Measurements from ENCODE around the gene MYEOV.

The MYEOV gene

DNA sequence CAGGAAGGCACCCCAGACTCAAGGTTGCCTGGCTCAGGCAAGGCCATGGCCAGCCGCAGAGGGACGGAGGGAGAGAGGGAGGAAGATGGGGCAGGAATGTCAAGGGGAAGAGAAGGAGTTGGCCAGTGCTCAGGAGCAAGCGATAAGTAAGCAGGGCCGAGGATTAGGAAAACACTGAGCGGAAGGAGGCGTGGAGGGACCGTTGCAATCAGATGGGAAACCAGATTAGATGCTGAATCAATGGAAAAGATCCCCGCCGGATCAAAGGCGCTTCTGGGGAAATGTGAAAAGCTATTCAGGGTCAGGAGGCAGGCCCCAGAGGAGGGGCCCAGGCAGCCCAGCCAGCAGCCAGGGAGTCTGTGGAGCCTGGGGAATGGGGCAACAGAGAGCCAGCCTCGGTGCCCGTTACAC is 26.6 kb upstream of the MYEOV start:
- no peak for DNase-seq

GRCh38 chr11:69268911-69269310 is 25.0 kb upstream of the MYEOV start:
- no peak for DNase-seq

DNA sequence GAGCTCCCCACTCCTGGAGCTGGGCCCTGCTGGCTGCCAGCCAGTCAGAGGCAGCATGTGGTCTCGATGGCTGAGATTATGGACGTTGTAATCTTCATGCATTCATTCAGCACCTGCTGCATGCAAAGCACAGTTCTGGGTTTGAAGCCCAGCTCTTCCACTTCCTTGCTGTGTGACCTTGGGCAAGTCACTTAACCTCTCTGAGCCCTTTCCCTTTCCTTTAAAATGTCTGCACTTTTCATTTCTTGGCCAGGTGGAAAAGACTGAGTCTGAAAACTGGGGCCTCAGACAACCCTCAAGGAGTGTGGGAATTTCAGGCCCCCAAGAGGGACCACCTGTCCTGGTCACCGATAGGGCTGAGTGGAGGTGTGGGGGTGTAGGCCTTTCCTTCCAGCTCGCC is 24.6 kb upstream of the MYEOV start:
- DNase-seq = no peak

DNA sequence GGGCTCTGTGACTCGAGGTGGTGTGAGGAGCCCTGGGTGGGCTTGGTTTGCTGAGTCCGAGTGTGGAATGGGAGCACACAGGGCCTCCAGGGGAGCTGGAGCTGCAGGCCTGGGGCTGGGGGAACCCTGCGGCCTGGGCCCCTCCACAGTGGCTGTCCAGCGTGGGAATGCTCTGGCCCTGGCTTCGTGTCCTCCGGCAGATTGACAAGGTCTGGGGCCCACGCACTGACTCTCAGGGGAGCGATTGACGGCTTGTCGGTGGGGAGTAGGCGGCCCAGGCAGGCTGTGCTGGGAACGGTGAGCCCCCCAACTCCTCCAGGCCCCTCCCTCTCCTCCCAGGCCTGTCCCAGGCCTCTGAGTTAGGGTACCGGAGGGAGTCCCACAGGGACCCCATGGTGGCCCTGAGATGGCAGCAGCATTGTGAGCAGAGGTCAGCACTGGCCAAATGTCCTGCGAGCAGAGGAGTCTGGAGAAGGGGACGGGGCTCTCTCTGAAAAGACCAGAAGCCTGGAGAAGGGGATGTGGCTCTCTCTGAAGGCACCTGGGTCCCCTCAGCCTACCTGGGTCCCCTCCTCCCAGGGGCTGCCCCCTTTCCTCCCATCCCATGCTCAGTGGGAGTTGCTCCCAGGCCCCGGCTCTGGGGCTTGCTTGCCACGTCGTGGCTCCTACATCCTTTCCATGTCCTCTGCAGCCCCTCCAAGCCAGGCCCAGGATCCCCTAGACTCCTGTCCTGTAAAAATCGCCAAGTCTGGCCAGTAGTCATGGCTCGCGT is 23.8 kb upstream of the MYEOV start:
- DNase-seq = no peak

DNA sequence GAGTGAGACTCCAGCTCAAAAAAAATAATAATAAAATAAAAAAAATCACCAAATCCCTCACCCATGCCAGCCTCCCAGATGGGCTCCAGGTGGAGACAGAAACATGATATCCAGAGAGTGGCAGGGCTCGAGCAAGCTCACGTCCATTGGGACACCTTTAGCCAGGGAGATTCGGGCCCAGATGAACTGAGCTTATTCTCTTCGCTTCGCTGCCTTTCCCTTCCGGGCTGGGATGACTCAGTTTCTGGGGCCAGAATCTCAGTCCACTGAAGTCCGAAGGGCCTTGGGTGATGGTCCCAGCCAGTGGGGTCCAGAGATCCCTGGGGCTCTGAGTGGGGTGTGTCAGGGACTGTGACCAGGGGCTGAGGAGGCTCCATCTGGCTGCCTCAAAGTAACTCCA is 23.0 kb upstream of the MYEOV start:
- no peak for DNase-seq

- DNase-seq = no peak
These were observed 21.9 kb upstream of the MYEOV start for GRCh38 chr11:69272055-69272454.

- no peak for DNase-seq
These were observed 21.0 kb upstream of the MYEOV start for GRCh38 chr11:69272831-69273485.

DNA sequence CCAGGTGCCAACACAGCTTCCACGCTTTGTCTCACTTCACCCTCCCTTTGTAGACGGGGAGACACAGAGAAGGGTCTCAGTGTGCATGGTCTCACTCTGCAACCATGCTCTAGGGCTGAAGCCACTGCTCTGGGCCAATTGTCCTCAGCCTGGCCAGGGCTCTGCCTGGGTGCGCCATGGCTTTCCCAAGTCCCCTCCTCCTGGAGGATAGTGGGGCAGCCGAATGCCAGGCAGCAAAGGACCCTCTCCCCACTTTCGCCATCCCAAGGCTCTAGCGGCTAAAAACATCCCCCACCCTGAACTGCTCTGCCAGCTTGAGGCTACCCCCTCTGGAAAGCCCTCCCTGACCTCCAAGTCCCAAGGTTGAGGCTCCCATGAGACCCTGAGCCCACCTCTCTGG is 20.4 kb upstream of the MYEOV start:
- DNase-seq = no peak

DNA sequence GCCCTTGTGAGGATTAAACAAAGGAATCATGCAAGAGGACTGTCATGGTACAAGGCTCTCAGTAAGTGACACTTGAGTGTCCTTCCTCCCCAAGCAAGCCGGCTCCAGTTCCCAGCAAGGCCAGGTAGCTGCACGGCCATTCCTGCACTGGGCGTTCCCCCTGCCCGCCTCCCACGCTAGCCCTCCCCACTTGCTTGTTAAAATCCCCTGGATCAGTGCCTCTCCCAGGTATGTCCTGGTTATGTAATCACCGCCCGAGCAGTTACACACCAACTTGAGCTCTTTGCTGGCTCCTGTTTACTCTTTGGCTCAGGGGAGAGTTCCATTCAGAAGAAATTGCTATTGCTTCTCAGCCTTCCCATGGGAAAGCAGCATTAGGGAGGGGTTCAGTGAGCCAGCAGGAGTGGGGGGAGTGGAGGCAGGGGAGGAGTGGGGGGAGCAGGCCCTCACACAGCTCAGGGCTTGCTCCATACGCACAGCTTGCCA is 19.4 kb upstream of the MYEOV start:
- no peak for DNase-seq

- no peak for DNase-seq
These were observed 18.8 kb upstream of the MYEOV start for GRCh38 chr11:69275178-69275577.

GRCh38 chr11:69276165-69276564 is 17.8 kb upstream of the MYEOV start:
- no peak for DNase-seq

- DNase-seq = no peak
These were observed 16.7 kb upstream of the MYEOV start for GRCh38 chr11:69277074-69277809.

- DNase-seq = no peak
These were observed 15.7 kb upstream of the MYEOV start for GRCh38 chr11:69278091-69278867.

- DNase-seq = no peak
These were observed 13.5 kb upstream of the MYEOV start for GRCh38 chr11:69280451-69280850.

GRCh38 chr11:69280994-69281393 is 13.0 kb upstream of the MYEOV start:
- no peak for DNase-seq

DNA sequence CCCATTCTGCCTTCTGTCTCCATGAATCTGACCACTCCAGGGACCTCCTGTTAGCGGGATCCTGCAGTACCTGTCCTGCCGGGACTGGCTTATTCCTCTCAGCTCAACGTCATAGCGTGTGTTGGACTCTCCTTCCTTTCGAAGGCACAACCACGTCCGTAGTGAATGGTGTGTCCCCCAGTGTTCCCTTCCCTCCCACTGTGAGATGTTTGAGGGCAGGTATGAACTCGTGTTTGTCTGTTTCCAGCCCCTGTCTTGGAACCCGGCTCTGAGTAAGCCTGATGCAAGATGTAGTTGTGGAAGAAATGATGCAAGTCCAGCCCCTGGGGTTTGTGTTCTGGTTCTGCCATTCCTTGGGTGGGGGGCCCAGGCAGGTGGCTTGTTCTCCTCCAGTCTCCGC is 10.5 kb upstream of the MYEOV start:
- no peak for DNase-seq

- DNase-seq = no peak
These were observed 9.9 kb upstream of the MYEOV start for GRCh38 chr11:69284081-69284511.

DNA sequence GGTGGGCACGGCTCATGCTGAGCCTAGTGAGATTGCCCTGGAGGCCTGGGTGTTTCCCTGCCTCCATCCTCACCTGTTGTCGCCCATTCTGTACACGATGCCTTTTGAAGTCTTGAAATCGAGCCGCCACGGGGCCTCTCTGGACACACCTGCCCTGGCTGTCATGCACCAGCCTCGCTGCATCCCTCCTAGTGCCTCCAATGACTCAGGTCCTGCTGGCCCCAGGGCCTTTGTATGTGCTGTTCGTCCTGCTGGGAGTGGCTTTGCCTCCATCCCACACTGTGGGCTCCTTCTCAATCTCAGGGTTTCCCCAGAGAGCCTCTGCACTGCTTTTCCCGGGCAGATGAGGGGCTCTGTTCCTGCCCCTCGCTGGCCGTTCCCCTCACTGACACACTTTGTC is 8.9 kb upstream of the MYEOV start:
- DNase-seq = no peak

- no peak for DNase-seq
These were observed 8.2 kb upstream of the MYEOV start for GRCh38 chr11:69285766-69286165.

DNA sequence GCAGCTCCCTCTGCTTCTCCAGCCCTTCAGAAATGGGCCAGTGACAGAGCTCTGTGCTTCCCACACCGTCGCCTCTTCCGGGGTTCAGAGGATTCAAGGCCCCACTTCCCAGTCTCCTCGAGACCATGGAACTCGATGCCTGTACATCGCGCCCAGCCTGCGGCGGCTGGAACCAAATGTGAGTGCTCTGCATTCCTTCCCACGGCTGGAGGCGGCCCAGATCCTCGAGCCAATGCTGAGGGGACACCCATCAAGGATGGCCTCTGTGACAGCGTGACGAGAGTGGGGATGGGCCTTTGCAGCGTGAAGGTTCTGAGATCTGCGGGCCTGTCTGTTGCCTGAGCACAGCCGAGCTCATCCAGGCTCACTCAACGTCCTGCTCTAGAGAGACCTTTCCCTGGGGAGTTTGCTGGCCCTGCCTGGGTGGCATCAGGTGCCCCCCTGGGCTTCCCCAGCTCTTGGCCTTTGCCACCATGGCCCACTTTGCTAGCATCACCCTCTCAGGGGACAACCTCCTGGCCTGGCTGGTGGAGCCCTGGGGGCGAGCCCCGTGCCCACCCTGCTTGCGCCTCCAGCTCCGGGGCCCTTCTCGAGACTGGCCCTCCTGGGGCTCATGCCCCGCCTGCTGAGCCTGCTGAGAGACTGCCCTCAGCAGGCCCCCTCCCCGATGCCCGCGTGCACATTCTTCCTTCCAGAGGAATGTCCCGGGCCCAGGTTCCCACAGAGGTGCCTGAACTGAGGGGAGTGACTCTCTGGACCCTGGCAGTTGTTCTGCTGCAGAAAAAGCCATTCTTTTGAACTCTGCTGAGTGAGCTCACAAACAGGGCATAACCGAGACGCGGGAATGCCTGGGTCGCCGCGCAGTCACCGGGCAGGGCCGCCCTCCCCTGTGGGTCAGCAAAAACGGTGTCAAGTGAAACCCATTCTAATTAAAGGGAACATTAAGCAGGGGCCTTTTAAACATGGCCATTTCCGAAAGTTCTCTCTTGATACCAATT is 7.3 kb upstream of the MYEOV start:
- no peak for DNase-seq

DNA sequence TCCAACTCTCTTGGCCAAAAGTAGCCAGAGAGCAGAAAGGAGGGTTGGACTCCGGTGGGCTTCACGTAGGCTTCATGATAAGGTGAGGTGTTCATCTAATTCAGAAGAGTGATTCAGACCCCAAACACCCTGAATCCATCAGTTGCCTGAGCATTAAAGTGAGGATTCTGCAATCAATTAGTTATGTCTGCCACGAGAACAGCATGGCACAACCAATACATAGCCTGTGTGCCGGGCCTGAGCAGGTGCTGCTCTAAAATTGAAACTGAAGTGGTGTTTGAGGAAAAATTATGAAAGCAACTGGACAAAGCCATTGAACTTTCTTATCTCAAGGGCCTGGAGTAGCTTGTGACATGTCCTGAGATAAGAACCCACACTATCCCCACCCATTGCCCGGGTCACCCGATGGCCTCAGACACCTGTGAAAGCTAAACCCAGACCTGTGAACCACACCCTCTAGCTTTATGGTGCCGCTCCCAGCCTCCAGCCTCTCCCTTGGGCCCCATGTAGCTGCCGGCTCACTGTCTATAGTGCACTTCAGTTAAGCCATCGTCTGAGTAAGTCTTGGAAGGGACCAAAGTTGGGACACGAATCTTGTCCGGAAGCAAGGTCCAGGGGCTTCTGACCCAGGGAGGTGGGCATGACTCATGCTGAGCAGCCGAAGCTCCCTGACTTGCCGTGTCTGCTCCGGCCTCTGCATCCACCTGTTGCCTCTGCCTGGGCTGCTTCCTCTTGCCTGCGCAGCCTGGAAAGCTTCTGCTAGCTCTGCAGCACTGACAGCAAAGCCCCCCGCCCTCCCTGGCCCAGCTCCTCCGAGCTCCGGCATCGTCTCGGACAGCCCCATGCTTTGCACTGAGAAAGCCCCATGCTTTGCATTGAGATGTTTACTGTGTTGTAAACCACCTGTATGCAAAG is 5.7 kb upstream of the MYEOV start:
- no peak for DNase-seq

Measured in NK-92 treated with Interleukin-12 subunit alpha and Interleukin-12 subunit beta, amount 100 ng/mL, for 24 hours (cell line).